Endometrium (tissue), 2 donors: Measurements from ENCODE around the gene ITGA11.

Experiments
- FAIRE-seq: peaks from 2 replicates; lab custom pipeline; 2012; peaks lifted over from hg19 to GRCh38; lab: Jason Lieb, UNC
- donor health status: control.
- donor health status: control.

ITGA11 gene

DNA sequence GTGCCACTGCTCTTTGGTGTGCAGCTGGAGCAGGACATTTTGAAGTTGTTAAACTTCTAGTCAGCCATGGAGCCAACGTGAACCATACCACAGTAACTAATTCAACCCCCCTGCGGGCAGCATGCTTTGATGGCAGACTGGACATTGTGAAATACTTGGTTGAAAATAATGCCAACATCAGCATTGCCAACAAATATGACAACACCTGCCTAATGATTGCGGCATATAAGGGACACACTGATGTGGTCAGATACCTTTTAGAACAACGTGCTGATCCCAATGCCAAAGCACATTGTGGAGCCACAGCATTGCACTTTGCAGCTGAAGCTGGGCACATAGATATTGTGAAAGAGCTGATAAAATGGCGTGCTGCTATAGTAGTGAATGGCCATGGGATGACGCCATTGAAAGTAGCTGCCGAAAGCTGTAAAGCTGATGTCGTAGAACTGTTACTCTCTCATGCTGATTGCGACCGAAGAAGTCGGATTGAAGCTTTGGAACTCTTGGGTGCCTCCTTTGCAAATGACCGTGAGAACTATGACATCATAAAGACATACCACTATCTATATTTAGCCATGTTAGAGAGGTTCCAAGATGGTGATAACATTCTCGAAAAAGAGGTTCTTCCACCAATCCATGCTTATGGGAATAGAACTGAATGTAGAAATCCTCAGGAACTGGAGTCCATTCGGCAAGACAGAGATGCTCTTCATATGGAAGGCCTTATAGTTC lies 142.2 kb downstream of the ITGA11 start:
- no peak for FAIRE-seq

DNA sequence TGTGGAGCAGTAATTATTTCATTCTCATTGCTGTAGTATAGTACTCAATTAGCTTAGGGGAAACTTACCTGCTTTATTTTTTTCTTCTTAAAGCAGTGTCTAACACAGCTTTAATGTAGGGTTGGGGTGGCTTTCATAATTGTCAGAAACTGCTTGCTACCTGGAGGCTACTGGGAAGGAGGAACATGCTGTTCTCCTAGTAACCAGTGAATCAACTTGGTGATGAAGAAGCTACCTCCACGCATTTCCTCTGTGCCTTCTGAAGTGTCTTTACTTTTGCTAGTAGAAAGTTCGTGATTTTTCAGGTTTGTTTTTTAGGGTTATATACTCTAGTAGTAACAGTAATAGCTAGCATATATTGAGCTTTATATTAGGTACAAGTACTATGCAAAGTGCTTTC lies 142.9 kb downstream of the ITGA11 start:
- no peak for FAIRE-seq

DNA sequence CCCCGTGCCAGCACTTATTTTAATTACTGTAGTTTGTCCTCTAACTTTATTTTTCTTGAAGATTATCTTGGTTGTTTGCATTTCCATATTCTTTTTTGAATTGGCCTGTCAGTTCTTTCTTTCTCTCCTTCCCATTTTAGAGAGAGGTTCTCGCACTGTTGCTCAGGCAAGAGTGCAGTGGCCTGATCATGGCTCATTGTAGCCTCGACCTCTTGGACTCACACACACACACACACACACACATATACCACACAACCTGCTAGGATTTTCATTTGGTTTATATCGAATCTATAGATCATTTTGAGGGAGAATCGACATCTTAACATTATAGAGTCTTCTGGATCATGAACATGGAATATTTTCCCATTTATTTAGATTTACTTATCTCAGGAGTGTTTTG lies 145.7 kb downstream of the ITGA11 start:
- FAIRE-seq: no peak

DNA sequence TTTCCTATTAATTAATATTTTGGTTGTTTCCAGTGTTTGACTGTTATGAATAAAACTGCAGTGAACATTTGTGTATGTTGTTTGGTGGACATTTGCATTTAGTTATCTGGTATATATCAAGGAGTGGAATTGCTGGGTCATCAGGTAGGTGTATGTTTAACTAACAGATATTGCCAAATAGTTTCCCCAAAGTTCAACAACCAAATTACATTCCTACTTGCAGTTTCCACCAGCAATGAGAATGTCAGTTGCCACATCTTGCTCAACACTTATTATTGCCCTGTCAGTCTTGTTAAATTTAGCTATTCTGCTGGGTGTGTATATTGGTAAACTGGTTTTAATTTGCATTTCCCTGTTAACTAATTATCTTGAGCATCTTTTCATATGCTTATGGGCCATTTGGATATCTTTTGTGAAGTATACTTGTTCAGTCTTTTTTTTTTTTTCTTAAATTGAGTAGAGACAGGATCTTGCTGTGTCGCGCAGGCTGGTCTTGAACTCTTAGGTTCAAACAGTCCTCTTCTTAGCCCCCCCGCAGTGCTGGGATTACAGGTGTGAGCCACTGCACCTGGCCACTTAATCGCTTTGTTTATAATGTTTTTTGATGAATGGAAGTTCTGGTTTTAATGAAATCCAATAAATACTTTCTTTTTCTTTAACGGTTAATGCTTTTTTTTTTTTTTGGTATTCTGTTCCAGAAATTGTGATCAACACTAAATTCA lies 146.5 kb downstream of the ITGA11 start:
- FAIRE-seq: no peak

DNA sequence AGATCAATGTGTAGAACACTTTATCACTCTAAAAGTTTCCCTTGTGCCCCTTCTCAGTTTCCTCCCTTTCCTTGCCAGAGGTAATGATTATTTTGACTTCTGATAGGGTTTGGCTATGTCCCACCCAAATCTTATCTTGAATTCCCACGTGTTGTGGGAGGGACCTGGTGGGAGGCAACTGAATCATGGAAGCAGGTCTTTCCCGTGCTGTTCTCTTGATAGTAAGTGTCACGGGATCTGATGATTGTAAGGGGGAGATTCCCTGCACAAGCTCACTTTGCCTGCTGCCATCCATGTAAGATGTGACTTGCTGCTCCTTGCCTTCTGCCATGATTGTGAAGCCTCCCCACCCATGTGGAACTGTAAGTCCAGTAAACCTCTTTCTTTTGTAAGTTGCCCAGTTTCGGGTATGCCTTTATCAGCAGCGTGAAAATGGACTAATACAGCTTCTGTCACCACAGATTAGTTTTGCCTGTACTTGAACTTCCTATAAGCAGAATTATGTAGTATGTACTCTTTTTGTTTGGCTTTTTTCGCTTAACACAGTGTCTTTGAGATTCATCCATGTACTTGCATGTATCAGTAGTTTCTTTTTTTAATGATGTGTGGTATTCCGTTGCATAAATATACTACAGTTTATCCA lies 147.2 kb downstream of the ITGA11 start:
- no peak for FAIRE-seq

DNA sequence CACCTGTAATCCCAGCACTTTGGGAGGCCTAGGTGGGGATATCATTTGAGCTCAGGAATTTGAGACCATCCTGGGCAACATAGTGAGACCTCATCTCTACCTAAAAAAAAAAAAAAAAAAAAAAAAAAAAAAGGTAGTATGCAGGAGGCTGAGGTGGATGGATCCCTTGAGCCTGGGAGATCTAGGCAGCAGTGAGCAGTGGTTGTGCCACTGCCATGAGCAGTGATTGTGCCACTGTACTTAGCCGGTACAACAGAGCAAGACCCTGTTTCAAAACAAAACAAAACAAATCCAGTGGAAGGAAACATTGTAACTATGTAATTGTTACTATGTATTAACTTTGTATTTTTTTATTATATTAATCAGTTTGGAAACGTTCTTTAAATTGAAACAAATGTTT lies 148.6 kb downstream of the ITGA11 start:
- FAIRE-seq: no peak

DNA sequence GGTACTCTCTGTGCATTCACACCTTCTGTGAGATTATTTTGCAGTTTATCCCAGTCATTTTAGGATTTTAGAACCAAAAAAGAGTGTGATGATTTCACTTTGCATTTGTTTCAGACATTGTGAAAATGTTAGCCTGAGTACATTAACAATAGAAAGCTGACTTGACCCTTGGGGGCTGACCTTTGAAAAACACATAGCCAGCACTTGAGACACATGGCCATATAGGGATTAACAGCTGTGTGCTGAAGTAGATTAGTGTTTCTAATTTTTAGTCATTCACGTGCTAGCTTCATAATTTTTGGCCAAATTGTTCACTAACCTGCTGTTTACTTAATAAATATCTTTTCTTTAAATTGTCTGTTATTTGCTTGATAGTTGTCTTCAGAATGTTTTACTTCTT lies 151.0 kb downstream of the ITGA11 start:
- no peak for FAIRE-seq

DNA sequence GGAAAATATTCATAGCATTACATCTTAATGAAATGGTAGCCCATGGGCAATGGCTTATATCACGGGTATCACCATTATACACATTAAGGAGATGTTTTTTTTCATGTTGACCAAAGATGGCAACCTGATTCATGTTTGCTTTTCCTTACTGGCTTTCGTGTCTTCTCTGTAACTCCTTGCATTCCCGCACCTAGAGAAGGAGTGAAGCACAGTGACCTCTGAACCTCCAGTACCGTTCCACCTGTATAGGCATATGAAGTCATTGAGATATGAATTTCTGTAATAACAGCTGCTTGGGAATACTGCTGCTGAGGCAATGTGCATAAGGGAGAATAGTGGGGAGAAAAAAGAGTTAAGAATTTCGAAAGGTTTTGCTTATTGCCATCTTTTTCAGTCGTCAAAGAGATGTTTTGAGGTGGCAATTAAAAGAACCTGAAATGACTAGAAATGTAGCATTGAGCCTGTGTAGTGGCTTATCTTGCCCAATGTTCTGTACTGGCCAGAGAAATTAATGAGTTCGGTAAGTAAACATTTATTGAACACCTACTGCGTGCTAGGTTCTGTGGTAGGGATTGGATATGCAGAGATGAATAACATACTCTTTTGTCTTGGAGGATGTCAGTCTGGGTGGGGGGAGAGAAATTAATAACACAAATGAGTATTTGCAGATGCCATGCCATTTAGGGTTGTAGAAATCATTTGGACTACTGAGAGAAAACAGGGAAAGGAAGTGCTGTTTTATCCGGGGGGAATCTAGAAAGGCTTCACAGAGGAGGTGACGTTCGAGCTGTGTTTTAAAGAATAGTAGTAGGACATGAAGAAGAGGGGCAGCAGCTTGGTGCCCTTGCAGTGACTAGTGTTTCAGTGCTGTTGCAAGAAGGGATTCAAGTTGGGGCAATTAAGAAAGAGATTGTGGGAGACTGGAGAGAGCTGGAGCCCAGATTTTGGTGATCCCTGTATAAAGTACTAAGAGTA lies 151.9 kb downstream of the ITGA11 start:
- no peak for FAIRE-seq

DNA sequence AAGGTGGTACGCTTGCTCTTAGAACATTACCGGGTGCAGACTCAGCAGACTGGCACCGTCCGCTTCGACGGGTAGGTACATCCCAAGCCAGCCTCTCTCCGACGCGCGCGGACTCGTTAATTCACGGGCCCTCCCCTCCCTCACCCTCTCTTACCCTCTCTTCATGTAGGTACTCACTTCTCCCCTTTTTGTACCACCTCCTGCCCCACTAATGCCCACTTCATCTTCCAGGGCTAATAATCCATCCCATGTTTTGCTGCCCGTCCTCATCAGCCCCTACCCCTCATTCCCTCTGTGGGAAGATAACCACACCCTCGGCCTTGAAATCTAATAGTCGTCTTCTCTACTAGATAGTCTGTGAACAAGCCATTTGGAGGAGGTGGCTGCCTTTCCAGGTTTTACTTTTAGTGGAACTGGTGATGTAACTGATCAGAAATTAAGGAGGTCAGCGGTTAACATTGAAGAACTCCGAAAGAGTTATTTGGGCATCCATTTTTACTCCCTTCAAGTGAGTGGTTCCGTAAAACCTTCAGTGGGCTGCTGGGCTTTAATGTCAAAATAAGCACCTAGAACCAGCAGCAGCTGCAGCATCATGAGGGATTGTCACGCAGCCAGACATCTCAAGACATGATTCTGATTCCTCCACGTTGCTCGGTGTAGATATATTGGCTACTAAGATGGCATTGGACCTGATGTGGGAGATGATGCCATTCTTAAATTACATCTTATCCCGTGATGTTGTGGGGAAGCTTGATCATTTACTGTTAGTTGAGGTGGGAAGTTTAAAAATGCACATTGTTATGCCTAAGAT lies 153.2 kb downstream of the ITGA11 start:
- no peak for FAIRE-seq

DNA sequence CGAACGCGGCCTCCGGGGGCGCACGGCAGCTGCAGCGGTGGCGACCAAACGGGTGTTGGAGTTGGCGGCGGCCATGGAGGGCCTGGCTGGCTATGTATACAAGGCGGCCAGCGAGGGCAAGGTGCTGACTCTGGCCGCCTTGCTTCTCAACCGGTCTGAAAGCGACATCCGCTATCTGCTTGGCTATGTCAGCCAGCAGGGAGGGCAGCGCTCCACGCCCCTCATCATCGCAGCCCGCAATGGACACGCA lies 153.7 kb downstream of the ITGA11 start:
- FAIRE-seq: no peak

DNA sequence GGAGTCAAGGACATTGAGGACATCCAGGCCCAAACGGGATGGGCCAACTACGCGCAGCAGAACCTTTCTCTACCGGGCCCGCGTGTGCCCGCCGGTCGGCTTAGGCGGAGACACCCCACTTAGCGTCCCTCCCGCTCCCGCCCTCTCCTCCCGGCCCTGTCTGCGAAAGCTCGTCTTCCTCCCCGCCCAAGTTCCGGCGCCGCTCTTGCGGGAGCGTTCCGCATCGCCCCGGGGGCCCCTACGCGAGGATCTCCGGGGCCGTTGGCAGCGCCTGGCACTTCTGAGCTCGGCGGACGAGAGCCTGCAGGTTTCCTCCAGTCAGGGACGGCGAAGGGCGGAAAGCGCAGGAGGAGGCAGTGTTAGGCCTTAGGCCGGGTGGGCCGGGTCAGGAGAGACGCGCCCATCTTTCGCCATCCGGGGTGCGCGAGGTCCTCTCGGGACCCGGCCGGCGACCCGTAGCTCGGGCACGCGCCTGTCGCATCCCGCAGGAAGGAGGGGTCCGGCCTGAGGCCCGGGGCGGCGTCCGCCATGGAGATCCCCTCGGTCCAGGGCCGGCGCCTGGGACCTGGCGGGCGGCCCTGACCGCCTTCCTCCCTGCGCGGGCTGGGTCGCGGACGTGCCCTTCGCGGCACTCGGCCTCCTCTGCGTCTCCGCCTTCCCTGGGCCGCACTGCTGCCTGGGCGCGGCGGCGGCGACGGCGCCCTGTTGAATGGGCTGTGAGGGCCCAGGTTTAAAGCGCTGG lies 154.2 kb downstream of the ITGA11 start, which contains the start of gene FEM1B:
Gene FEM1B, plus strand, starts transcription at position 143 of the 742 bp plus-strand sequence. CDS start 673 bp downstream, outside the sequence.
- FAIRE-seq: no peak

DNA sequence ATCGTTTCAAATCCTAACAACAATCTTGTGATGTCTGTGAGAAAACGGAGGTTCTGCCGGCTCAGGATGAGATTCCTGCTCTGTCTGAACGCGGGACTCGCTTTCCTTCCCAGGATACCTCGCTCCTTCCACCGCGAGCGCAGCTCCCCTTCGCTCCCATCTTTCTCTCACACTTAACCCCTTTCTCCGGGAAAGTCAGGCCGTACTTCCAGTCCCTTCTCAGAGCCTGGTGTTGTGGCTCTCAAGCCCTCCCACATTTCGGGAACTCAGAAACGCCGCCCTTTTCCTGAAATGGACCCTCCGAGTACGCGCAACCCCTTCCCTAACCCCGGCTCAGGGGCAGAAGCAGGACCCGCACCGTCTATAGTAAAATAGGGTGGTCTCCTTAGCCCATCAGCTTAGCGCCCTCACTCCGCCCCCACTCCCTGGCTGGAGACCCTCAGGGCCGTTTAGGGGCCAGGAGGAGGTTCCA lies 154.8 kb downstream of the ITGA11 start:
- no peak for FAIRE-seq

DNA sequence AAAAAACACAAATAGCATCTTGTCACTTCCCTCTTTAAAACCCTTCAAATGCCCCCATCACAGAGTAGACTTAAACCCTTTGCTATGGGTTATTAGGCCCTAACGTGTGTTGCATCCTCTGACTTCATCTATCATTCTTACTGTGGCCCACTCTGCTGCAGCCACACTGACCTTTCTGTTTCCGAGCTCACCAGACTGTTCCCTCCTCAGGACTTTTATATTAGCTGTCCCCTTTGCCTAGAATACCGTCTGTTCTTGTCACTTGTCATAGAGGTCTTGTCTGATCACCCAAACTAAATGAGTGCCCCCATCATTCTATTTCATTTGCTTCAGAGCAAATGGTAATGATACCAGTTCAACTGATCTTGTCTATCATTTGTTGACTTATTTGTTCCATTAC lies 155.3 kb downstream of the ITGA11 start:
- no peak for FAIRE-seq

DNA sequence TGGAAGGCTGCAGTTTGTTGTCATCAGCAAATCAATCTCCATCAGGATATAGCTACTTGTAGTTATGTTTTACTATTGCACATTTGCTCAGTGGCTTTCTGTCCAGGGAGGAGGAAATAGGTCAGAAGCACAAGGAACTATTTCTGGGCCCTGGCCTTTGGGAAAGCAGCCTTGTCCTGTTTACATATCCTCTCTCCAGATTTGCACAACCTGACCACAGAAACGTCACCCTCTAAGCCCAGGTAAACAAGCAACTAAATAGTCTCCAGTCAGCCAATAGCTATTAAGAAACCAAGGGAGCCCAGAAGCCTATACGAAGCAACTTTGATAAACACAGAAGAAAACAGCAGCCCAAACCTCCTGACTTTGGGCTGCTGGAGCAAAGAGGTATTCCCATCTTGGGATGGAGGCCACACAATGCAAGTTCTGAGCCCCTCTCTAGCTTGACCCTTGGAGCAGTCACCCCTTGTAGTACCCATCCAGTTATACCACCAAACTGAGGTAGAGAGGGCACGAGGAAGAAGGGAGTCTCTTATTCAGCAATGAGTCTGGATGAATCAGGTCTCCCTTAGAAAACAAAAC lies 156.7 kb downstream of the ITGA11 start:
- no peak for FAIRE-seq

DNA sequence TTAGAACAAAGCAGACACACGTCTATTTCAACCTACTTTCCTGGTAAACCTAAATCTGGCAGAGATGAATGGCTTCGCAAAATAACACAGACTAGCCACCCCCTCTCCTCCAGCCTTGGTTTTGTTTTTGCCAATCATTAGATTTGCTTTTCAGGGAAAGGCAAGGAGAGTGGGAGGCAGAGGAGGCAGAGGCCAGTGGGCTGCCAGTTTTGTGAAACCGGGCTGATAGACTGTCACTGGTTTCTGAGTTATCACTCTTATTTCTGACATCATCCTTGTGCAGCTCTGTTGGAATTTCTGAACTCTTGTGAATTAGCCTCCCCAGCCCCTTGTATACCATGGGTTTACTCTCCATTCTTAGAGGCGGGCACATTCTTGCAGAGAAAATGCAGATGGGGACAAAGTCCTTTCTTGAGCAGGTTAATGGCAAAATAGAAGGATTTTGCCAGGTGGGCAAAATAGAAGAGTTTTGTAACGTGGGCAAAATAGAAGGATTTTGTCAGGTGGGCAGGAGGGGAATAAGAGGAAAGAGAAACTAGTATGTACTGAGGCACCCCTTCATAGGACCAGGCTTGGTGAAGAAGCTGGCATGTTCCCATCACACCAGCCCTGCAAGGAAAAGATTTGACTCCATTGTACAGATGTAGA lies 157.6 kb downstream of the ITGA11 start:
- no peak for FAIRE-seq

DNA sequence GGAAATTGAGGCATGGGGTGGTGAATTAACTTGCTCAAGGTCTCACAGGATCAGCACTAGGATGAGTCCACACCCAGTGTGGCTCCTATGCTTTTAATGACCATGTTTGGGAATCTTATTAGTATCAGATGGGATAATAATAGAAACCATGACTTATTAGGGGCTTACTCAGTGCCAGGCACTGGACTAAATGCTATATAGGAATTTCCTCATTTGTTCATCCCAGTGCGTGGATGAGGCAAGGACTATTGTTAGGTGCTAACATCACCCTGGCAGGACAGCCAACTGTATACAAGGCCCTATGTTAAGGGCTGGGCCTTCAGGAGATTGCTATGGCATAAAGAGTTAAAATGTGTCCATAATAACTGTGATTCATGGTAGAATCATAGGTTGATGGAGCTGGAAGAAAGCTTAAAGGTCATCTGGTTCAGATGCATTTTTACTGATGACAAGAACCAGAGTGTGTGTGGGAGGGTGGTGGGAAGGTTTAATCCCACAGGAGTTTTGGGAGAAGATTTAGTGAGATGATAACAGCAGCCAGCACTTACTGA lies 159.2 kb downstream of the ITGA11 start:
- FAIRE-seq: no peak

DNA sequence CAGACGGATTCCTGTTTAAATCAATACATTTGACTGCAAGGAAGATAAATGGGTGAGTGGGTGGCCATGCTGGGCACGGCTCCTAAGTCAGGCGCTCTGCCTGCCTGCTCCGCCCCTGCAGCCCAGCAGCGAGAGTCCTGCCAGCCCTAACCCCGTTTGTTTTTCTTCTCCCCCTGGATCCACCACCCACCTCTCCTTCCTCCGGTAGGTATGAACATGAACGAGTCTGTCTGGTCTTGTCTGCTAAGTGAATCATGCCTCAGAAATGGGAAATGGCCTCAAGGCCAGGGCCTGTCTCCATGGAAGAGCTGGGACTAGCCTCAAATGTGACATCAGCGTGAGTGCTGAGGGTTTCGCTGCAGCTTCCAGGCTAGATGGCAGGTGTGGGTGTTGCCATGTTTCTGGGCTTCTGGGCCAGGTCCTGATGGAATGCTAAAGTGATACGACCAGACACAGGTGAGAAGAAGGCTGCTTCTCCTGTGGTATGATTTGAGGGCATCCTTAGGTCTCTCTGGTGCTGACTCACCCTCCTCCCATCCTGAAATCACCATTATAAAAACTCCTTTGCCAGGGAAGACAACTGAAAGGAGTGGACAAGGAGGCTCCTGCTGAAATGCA lies 160.0 kb downstream of the ITGA11 start:
- no peak for FAIRE-seq

DNA sequence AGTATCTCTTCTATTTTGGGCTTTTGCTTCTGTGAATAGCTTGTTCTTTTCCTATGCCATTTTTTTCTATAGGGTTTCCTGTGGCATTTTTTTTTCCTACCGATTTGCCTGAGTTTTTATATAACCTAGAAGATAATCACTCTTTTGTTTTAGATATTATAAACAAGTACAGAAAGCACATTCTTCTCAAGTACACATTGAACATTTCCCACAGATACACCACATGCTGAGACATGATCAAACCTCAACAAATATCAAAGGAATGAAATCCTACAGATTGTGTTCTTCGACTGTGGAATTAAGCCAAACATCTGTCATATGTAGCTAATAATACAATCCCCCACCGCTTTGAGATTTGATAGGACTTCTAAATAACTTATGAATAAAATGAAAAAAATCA lies 163.6 kb downstream of the ITGA11 start:
- no peak for FAIRE-seq

DNA sequence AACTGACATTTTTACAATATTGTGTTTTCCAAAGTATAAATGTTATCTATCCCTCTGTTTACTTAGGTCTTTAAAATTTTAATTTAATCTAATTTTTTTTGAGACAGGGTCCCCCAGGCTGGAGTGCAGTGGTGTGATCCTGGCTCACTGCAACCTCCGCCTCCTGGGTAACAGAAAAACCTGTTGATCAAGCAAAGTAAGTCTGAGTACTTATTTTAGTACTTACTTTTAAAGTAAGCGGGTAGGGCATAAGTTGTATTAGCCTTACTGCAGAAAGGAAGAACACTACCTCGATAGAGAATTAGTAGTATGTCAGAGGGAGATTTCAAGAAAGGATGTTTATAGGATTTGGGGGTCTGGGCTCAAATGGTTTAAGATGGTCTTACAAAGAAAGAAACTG lies 166.3 kb downstream of the ITGA11 start:
- FAIRE-seq: no peak
